NT2/D1 (cell line): ENCODE measurements around the gene METTL17.
A peak's percentile ranks its signal among the peaks of the same experiment; 100 is the strongest.
"Not testable (repeated sequence)": the region's sequence is repeated elsewhere in the genome, so short reads cannot be mapped to it uniquely, and the experiment has no call there.

ENCODE experiments used
- DNase-seq: peaks from one replicate; pipeline ENCODE4 v3.0.0-alpha.2; 2011; ENCODE audit warnings: low read depth, low spot score
- H3K27me3 ChIP-seq: 2 replicates; pipeline ENCODE4 v1.6.0; 2011; ENCODE audit warnings: mild to moderate bottlenecking; ENCODE audit not compliant: insufficient read length, insufficient read depth
- H3K36me3 ChIP-seq: 2 replicates; pipeline ENCODE4 v1.6.1; 2011; ENCODE audit warnings: mild to moderate bottlenecking, low read length, mixed read lengths; ENCODE audit not compliant: insufficient read depth, insufficient read length
- H3K4me1 ChIP-seq: 2 replicates; pipeline ENCODE4 v1.5.1; 2011; ENCODE audit not compliant: insufficient read depth, insufficient read length
- H3K4me3 ChIP-seq: 2 replicates; pipeline ENCODE4 v1.5.1; 2011; ENCODE audit warnings: low read depth; ENCODE audit not compliant: insufficient read length
- H3K9ac ChIP-seq: 2 replicates; pipeline ENCODE4 v1.6.0; 2011; ENCODE audit warnings: low read depth; ENCODE audit not compliant: insufficient read length
- H3K9me3 ChIP-seq: 2 replicates; pipeline ENCODE4 v1.5.1; 2011; ENCODE audit warnings: mild to moderate bottlenecking, low read length; ENCODE audit not compliant: insufficient read depth
- SUZ12 ChIP-seq: IDR thresholded peaks from 2 replicates; pipeline ENCODE4 v1.6.1; 2011; ENCODE audit not compliant: insufficient read length, insufficient read depth; ENCODE audit errors: extremely low read depth
- YY1 ChIP-seq: IDR thresholded peaks from 2 replicates; pipeline ENCODE4 v1.6.1; 2011; ENCODE audit not compliant: insufficient read length, insufficient read depth
- ZNF274 ChIP-seq: IDR thresholded peaks from 2 replicates; pipeline ENCODE4 v1.6.1; 2011; ENCODE audit warnings: mild to moderate bottlenecking, low read depth, low read length

METTL17 gene

GRCh38 chr14:20989787-20990600 is at the start of gene METTL17:
TSS of gene METTL17 (plus strand) at chr14:20989980. CDS start at chr14:20990003, 23 bp downstream.
- peak; percentile 83 for DNase-seq
- Histone ChIP-seq H3K4me1 (no peaks in the 10 kb centered on the region), H3K9me3 (no peaks in the 10 kb centered on the region), H3K36me3 (peaks cover 36% of the 10 kb centered on the region), H3K9ac (peak within 1 kb of the TSS; percentile 91), H3K27me3 (no peaks in the 10 kb centered on the region), H3K4me3 (peak within 1 kb of the TSS; percentile 86)
- TF ChIP-seq ZNF274, result no peak
- TF ChIP-seq YY1, result peak; percentile 64

- DNase-seq, H3K4me3 ChIP-seq, H3K27me3 ChIP-seq, H3K9me3 ChIP-seq, H3K36me3 ChIP-seq, H3K9ac ChIP-seq, H3K4me1 ChIP-seq: not testable (repeated sequence)
Measured at GRCh38 chr14:20945146-20945545, 44.6 kb upstream of the METTL17 start.

- H3K36me3 ChIP-seq, DNase-seq, H3K4me3 ChIP-seq, H3K4me1 ChIP-seq, H3K27me3 ChIP-seq, H3K9me3 ChIP-seq, H3K9ac ChIP-seq: not testable (repeated sequence)
Measured at GRCh38 chr14:20946707-20947106, 43.1 kb upstream of the METTL17 start.

- DNase-seq, H3K4me3 ChIP-seq, H3K4me1 ChIP-seq, H3K27me3 ChIP-seq, H3K36me3 ChIP-seq, H3K9ac ChIP-seq, H3K9me3 ChIP-seq: not testable (repeated sequence)
Measured at GRCh38 chr14:20954736-20955537, 34.8 kb upstream of the METTL17 start, which contains the start of gene RNASE2. TSS of gene RNASE2 (plus strand) at chr14:20955487. CDS start at chr14:20955772, 285 bp downstream.

- H3K36me3 ChIP-seq, H3K9me3 ChIP-seq, H3K4me3 ChIP-seq, H3K9ac ChIP-seq, DNase-seq, H3K27me3 ChIP-seq, H3K4me1 ChIP-seq: not testable (repeated sequence)
Measured at GRCh38 chr14:20955538-20955873, 34.3 kb upstream of the METTL17 start.

GRCh38 chr14:20956376-20956976 is 33.3 kb upstream of the METTL17 start:
- no peak for DNase-seq
- H3K27me3 ChIP-seq, result no peaks in the 10 kb centered on the region
- TF ChIP-seq ZNF274 (no peak), SUZ12 (no peak), YY1 (no peak)
- no peak overlapping the region for H3K9ac ChIP-seq
- no peaks in the 10 kb centered on the region for H3K36me3 ChIP-seq
- H3K9me3 ChIP-seq, result no peaks in the 10 kb centered on the region
- no peaks in the 10 kb centered on the region for H3K4me1 ChIP-seq
- H3K4me3 ChIP-seq, result no peak overlapping the region

- not testable (repeated sequence) for H3K27me3 ChIP-seq, H3K4me1 ChIP-seq, H3K9ac ChIP-seq, H3K9me3 ChIP-seq, DNase-seq, H3K36me3 ChIP-seq, H3K4me3 ChIP-seq
Measured at GRCh38 chr14:20958946-20959345, 30.8 kb upstream of the METTL17 start.

- Histone ChIP-seq H3K36me3 (no peaks in the 10 kb centered on the region), H3K4me3 (no peak overlapping the region), H3K9ac (no peak overlapping the region), H3K4me1 (no peaks in the 10 kb centered on the region), H3K9me3 (no peaks in the 10 kb centered on the region), H3K27me3 (no peaks in the 10 kb centered on the region)
- DNase-seq, result no peak
- TF ChIP-seq YY1 (no peak), SUZ12 (no peak), ZNF274 (no peak)
Measured at GRCh38 chr14:20969336-20969735, 20.4 kb upstream of the METTL17 start.
